Esophagus muscularis mucosa (tissue), 4 donors: ENCODE results near the gene SEMA3D.

Experiments
- CTCF ChIP-seq, 3 experiments: fragments of 200-600 bp in 2 of 3; fragments of 450-650 bp in 1 of 3; sonication (generic) in 2 of 3; IDR thresholded peaks; one replicate each; pipeline ENCODE4 v1.5.1; 2017 to 2019; ENCODE audit warnings: antibody characterized with exemption in 3 of 3, mild to moderate bottlenecking in 2 of 3, moderate library complexity in 1 of 3
- EP300 ChIP-seq: sonication (generic); formaldehyde crosslinking; IDR thresholded peaks from one replicate; pipeline ENCODE4 v1.6.1; 2017; ENCODE audit warnings: antibody characterized with exemption
- POLR2AphosphoS5 ChIP-seq, 2 donors: sonication (generic); formaldehyde crosslinking; IDR thresholded peaks; one replicate each; pipeline ENCODE4 v1.6.1; 2017; ENCODE audit warnings: antibody characterized with exemption in 2 of 2

DNA sequence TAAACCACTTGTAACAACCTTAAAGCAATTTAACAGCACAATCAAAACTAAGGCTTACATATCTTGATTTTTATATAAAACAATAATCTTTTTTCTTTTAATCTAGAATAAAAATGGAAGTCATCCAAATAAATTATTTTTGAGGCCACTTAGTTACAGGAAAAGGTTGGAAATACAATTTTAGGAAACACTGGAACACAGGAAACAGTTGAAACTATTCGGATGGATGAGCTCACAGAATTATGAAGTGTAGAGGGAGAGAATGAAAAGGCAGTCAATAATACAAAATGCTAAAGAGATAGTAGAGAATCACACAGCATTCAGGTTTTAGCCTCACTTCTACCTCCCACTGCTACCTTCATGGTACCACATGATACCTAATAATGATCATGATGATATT is 124.2 kb downstream of the SEMA3D start:
- TF ChIP-seq POLR2AphosphoS5 (IDR thresholded peaks at IDR 0.05): no peak
- TF ChIP-seq EP300: no peak
- TF ChIP-seq CTCF (IDR thresholded peaks at IDR 0.05): no peak
